ENCODE results near the gene TMPRSS15.

DNA sequence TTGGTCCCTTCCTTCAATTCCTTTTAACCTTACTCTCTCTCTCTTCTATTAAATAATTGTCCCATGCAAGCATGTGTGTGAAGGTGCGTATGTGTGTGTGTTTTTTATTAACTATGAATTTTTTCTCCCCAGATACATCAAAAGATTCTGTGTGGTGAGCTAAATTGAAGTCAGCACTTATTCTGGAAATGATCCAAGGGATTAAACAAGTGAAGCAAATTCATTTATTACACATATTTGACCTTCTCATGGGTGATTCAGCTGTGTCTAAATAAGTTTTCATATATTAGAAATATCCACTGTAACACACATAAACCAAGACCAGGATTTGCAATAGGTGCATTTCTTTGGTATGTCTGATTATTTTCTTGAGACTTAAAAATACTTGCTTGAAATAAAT lies 134.7 kb downstream of the TMPRSS15 start:
- TF ChIP-seq EZH2phosphoT487 (conservative IDR thresholded peaks at IDR 0.05; ENCODE audit: low read length), result no peak
- TF ChIP-seq, protein P1, sequence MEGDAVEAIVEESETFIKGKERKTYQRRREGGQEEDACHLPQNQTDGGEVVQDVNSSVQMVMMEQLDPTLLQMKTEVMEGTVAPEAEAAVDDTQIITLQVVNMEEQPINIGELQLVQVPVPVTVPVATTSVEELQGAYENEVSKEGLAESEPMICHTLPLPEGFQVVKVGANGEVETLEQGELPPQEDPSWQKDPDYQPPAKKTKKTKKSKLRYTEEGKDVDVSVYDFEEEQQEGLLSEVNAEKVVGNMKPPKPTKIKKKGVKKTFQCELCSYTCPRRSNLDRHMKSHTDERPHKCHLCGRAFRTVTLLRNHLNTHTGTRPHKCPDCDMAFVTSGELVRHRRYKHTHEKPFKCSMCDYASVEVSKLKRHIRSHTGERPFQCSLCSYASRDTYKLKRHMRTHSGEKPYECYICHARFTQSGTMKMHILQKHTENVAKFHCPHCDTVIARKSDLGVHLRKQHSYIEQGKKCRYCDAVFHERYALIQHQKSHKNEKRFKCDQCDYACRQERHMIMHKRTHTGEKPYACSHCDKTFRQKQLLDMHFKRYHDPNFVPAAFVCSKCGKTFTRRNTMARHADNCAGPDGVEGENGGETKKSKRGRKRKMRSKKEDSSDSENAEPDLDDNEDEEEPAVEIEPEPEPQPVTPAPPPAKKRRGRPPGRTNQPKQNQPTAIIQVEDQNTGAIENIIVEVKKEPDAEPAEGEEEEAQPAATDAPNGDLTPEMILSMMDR (IDR thresholded peaks at IDR 0.05; ENCODE audit: insufficient read depth, low read length, poor library complexity, severe bottlenecking), result no peak

All from SU-DHL-6 (cell line).